ENCODE results near the gene CLCN4.

DNA sequence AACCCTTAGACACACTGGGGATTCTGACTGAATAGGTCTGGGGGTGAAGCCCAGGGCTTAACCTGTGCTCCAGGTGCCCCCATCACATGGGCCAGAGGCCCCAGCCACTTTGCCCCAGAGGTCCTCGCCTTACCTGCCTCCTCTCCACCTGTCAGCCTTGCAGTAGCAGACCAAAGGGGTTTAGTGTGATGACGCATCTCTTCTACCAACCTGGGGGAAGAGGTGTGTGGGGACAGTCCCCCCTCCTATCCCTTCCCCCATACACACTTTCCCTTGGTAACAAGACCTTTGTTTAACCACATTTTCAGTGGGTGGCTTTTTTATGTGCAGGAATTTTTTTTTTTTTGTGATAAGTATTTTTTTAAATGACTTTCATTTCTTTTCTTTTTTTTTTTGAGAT lies 6.3 kb downstream of the CLCN4 start:
- TF ChIP-seq POLR2A (IDR thresholded peaks at IDR 0.05; ENCODE audit: low read length) (no peak), GATA1 (IDR thresholded peaks at IDR 0.05; ENCODE audit: low read depth, low read length) (no peak)

Measured in erythroblast (primary cell).